Stimulated activated CD4-positive, alpha-beta T cell treated with anti-CD3 and anti-CD28 coated beads, Interleukin-15, amount 100 ng/mL, for 1 hour (primary cell): ENCODE results near the gene CCDC149.

Source experiments
- DNase-seq, 2 donors: peaks; one replicate each; pipeline ENCODE4 v3.0.0-alpha.2; 2020; ENCODE audit warnings: low read depth in 1 of 2, low spot score in 1 of 2

Gene CCDC149

DNA sequence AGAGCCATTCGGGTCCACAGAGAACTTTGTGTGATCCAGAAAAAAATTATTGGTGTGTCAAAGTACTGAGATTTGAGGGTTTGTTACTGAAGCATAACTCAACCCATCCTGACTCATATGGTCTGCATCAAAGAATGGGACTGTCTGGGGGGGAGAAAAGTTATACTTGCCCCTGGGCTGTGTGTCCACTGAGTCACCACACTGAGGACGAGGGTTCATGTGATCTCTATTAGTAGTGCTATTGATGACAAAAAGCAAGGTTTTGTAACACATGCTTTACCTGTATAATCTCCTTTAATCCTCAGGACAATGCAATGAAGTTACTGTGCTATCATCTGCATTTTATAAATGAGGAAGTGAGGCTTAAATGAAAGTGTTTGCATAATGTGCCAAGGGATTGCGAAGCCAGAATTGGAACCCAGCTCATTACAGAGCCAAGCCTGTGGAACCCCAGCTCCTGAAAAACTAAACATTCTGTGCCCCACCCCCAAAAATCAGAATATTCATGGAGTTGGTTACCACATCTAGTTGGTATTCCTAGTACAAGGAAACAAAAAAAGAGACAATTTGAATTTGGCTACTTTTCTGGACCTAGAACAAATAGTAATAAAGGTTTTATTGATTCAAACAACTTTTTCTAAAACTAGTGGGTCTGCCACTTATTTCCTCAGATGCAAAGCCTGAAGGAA is 31.2 kb downstream of the CCDC149 start:
- no peak for DNase-seq

DNA sequence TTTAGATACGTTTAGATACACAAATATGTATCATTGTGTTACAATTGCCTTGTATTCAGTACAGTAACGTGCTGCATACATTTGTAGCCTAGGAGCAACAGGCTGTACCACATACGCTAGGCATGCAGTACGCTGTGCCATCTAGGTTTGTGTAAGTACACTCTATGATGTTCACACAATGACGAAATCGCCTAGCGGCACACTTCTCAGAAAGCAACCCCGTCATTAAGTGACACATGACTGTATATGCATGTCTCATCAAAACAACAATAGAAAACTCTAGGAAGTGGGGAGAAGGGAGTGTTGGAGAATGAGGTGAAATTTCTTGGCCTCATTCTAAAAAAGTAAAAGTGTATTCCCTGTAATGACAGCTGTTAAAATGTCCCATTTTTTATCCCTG is 32.7 kb downstream of the CCDC149 start:
- DNase-seq = no peak

- no peak for DNase-seq
Measured at GRCh38 chr4:24878636-24879016, 34.2 kb downstream of the CCDC149 start.

DNA sequence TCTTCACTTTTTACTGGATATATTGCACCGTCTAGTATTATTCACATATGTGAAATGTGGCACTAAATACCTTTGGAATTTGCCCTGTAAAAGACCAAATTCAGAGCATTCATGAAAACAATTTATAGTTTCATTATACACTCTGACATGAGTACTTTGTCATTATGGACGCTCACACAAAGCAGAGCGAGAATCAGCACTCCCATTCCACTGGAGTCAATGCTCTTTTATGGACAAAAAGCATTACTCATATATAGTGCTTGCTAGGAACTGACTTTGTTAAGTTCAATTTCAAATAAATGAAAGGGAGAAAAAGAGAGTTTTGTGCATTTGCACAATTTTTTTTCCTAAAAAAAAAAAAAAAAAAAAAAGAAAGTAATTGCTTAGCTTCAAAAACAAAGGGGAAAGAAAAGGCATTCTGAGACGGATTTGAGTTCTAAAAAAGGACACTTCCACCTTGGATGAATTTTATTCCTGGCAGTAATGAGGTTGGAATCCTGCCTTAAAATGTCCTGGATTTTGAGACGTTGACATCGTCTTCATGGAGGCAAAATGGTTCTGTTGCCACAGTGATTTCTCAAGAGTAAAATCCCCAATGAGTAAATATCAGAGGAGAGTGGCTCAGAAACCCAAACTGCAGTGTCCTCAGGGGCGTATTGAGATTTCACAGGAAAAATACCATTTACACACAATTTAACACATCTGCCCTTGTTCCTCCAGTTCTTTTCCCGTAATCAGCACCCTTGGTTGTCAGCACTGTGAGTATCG is 34.8 kb downstream of the CCDC149 start:
- no peak for DNase-seq

- DNase-seq = no peak
Measured at GRCh38 chr4:24876431-24876830, 36.4 kb downstream of the CCDC149 start.

DNA sequence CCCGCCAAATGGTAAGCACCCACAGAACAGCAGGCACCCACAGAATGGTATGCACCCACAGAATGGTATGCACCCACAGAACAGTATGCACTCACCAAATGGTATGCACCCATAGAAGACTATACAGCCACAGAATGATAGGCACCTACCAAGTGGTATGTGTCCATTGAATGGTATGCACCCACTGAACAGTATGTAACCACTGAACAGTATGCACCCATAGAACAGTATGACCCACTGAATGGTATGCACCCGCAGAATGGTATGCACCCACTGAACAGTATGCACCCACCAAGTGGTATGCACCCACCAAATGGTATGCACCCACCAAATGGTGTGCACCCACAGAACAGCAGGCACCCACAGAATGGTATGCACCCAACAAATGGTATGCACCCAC is 40.1 kb downstream of the CCDC149 start:
- no peak for DNase-seq

- DNase-seq = no peak
Measured at GRCh38 chr4:24871210-24871609, 41.6 kb downstream of the CCDC149 start.

DNA sequence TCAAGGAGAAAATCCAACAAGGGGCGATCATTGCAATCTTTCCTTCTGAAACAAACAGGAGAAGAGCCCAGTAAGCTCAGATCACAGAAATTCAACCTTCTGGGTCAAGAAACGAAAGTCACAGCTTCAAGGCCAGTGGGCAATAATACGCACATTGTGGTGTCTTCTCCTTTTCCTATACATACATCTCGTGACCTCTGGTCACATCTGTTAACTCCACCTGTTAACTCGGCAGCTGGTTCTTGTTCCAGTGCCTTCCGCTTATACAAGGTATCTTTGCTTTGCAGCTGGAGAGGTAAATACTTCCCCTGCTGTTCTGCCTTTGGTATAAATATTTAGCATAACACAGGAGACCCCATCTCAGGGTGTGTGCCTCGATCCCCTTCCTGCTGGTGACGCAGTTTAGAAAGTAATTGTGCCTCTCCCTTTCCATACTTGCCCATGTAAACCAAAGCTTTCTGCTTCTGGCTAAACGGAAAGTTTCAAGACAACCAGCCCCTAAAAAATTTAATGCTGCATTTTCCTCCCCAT is 45.0 kb downstream of the CCDC149 start:
- no peak for DNase-seq

- no peak for DNase-seq
Measured at GRCh38 chr4:24867251-24867650, 45.6 kb downstream of the CCDC149 start.

- no peak for DNase-seq
Measured at GRCh38 chr4:24865401-24865800, 47.4 kb downstream of the CCDC149 start.

GRCh38 chr4:24863799-24864198 is 49.0 kb downstream of the CCDC149 start:
- no peak for DNase-seq

- DNase-seq = no peak
Measured at GRCh38 chr4:24862073-24862751, 50.6 kb downstream of the CCDC149 start.

- DNase-seq = no peak
Measured at GRCh38 chr4:24858550-24858949, 54.3 kb downstream of the CCDC149 start.

GRCh38 chr4:24858026-24858425 is 54.8 kb downstream of the CCDC149 start:
- DNase-seq = no peak

GRCh38 chr4:24856586-24856985 is 56.3 kb downstream of the CCDC149 start:
- DNase-seq = no peak

GRCh38 chr4:24855741-24856140 is 57.1 kb downstream of the CCDC149 start:
- no peak for DNase-seq

- no peak for DNase-seq
Measured at GRCh38 chr4:24853142-24853541, 59.7 kb downstream of the CCDC149 start.

DNA sequence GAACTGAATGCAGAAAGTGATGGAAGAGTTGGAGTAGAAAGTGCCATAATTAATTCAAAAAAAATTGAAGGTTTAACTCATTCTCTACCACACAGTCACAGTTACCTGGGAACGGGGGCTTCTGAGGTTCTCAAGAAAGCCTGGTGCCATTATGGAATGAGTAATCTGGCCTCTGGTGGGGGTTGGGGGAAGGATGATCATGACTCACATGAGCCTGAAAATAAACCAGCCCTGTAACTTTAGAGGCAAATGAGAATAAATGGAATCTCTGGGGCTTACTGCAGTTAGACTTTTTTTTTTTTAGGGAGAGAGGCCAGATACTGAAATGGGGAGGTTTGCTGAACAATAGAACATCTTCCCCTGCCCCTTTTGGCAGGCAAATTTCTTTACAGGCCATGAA is 62.2 kb downstream of the CCDC149 start:
- DNase-seq = no peak

- no peak for DNase-seq
Measured at GRCh38 chr4:24849756-24850155, 63.1 kb downstream of the CCDC149 start.

GRCh38 chr4:24849351-24849750 is 63.5 kb downstream of the CCDC149 start:
- DNase-seq = no peak

- DNase-seq = no peak
Measured at GRCh38 chr4:24846716-24847115, 66.1 kb downstream of the CCDC149 start.

DNA sequence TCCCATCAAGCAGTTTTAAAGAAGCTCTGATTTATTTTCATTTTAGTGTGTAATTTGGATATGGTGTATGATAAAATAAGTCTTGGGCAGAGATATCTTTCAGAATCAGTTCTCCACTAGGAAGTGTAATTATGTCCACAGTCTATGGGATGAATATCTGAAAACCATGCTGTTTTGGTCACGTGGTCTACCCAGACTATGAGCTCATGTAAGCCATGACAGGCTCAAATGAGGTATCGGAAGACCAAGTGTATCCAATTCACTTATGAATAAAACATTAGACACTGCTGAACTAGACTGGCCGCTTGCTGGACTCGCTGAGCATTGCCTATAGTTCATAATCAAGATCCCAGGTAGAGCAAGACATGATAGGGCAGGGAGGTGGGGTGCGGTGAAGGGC is 66.9 kb downstream of the CCDC149 start:
- DNase-seq = no peak
